MM.1S (cell line): ENCODE data around the gene ZFAND4.
"Not testable (repeated sequence)": the region's sequence is repeated elsewhere in the genome, so short reads cannot be mapped to it uniquely, and the experiment has no call there.

Source experiments
- EZH2 ChIP-seq: fragments of 300-600 bp; sonication (generic); optimal IDR thresholded peaks from 2 replicates; pipeline ENCODE3; 2017; ENCODE audit warnings: low read depth, mild to moderate bottlenecking, antibody characterized with exemption, low read length, mixed read lengths
- TF ChIP-seq, protein P1 (sequence below): fragments of 300-600 bp; sonication (generic); IDR thresholded peaks from 2 replicates; pipeline ENCODE4 v1.5.1; 2016; ENCODE audit warnings: antibody characterized with exemption, low read length, mixed read lengths

DNA sequence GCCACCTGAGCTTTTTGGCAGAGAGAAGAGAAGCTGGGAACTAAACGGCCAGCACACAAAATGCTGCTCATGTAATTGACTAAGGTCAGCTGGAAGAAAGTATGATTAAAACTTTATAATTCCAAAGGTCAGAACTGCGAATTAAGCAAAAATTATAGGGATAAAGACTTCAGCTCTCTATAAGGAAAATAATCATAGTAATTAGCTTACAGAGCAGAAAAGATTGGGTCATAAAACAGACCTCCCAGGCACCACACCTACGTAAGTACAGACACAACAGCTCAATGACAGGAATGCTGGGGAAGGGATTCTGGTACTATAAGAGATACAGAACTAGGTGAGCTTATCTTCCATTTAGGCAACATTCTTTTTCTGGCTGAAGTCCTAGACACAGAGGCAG, 44.5 kb upstream of the ZFAND4 start:
- not testable (repeated sequence) for TF ChIP-seq EZH2
- TF ChIP-seq, protein P1, sequence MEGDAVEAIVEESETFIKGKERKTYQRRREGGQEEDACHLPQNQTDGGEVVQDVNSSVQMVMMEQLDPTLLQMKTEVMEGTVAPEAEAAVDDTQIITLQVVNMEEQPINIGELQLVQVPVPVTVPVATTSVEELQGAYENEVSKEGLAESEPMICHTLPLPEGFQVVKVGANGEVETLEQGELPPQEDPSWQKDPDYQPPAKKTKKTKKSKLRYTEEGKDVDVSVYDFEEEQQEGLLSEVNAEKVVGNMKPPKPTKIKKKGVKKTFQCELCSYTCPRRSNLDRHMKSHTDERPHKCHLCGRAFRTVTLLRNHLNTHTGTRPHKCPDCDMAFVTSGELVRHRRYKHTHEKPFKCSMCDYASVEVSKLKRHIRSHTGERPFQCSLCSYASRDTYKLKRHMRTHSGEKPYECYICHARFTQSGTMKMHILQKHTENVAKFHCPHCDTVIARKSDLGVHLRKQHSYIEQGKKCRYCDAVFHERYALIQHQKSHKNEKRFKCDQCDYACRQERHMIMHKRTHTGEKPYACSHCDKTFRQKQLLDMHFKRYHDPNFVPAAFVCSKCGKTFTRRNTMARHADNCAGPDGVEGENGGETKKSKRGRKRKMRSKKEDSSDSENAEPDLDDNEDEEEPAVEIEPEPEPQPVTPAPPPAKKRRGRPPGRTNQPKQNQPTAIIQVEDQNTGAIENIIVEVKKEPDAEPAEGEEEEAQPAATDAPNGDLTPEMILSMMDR, result not testable (repeated sequence)
